HepG2 (cell line): ENCODE measurements around the gene C5AR2. TPM values are rescaled to one million over a fixed set of nuclear protein-coding genes. Genes with fewer than 3 reads are reported as not detected.

Source experiments
- CREB1 ChIP-seq, 2 experiments: fragments of 450-650 bp in 1 of 2; IDR thresholded peaks; 2 replicates each; pipeline ENCODE4 v1.6.1; 2016 to 2017; ENCODE audit warnings: control low read depth in 1 of 2, mild to moderate bottlenecking in 1 of 2, missing compliant biosample characterization in 1 of 2, missing genetic modification characterization in 1 of 2
- HCFC1 ChIP-seq: fragments of 150-350 bp; IDR thresholded peaks from 2 replicates; pipeline ENCODE4 v1.6.1; 2014; ENCODE audit warnings: low read depth, low read length
- KAT2B ChIP-seq: fragments of 150-350 bp; IDR thresholded peaks from 2 replicates; pipeline ENCODE4 v1.6.1; 2014; ENCODE audit warnings: low read depth, low read length, borderline replicate concordance
- MAFF ChIP-seq: IDR thresholded peaks from 2 replicates; pipeline ENCODE4 v1.6.1; 2011; ENCODE audit warnings: low read depth, low read length, improper control_type of control experiment
- NFE2L1 ChIP-seq: sonication (generic); formaldehyde crosslinking; IDR thresholded peaks from 2 replicates; pipeline ENCODE4 v1.4.0; 2020; ENCODE audit warnings: missing genetic modification reagents, mild to moderate bottlenecking, borderline replicate concordance
- NFYB ChIP-seq: sonication (generic); formaldehyde crosslinking; IDR thresholded peaks from 2 replicates; pipeline ENCODE4 v1.4.0; 2020; ENCODE audit warnings: missing genetic modification reagents
- PHF5A ChIP-seq: IDR thresholded peaks from one replicate; pipeline ENCODE4 v1.6.1; 2018; ENCODE audit warnings: low read depth, missing genetic modification reagents; ENCODE audit not compliant: unreplicated experiment
- PLRG1 ChIP-seq: fragments of 450-650 bp; conservative IDR thresholded peaks from 2 replicates; pipeline ENCODE4 v1.6.1; 2016
- POLR2A ChIP-seq, 2 experiments: IDR thresholded peaks; 2 replicates each; pipeline ENCODE4 v1.6.1; 2011; ENCODE audit warnings: low read depth in 2 of 2, low read length in 2 of 2, mild to moderate bottlenecking in 1 of 2, moderate library complexity in 1 of 2; ENCODE audit not compliant: insufficient read depth in 1 of 2
- RAD21 ChIP-seq: fragments of 450-650 bp; formaldehyde crosslinking; IDR thresholded peaks from 2 replicates; pipeline ENCODE4 v1.5.0; 2020; ENCODE audit warnings: mild to moderate bottlenecking
- RAD51 ChIP-seq: fragments of 450-650 bp; IDR thresholded peaks from 2 replicates; pipeline ENCODE4 v1.6.1; 2016; ENCODE audit warnings: borderline replicate concordance
- RBAK ChIP-seq: sonication (generic); formaldehyde crosslinking; IDR thresholded peaks from 2 replicates; pipeline ENCODE4 v1.5.1; 2020; ENCODE audit warnings: mild to moderate bottlenecking, missing genetic modification reagents
- SAP130 ChIP-seq: IDR thresholded peaks from 2 replicates; pipeline ENCODE4 v1.6.1; 2016; ENCODE audit warnings: low read depth
- SATB2 ChIP-seq: sonication (generic); formaldehyde crosslinking; IDR thresholded peaks from 2 replicates; pipeline ENCODE4 v1.5.0; 2020; ENCODE audit warnings: missing genetic modification reagents
- SMAD9 ChIP-seq: sonication (generic); formaldehyde crosslinking; IDR thresholded peaks from 2 replicates; pipeline ENCODE4 v1.5.1; 2020; ENCODE audit warnings: mild to moderate bottlenecking, missing genetic modification reagents
- SPEN ChIP-seq: sonication (generic); formaldehyde crosslinking; IDR thresholded peaks from 2 replicates; pipeline ENCODE4 v1.5.1; 2020; ENCODE audit warnings: low read depth, mild to moderate bottlenecking, missing genetic modification reagents
- SRF ChIP-seq: IDR thresholded peaks from 2 replicates; pipeline ENCODE4 v1.6.1; 2011; ENCODE audit warnings: mild to moderate bottlenecking, low read depth, low read length, moderate library complexity
- ZFAT ChIP-seq: sonication (generic); formaldehyde crosslinking; conservative IDR thresholded peaks from 2 replicates; pipeline ENCODE4 v1.8.1; 2023; ENCODE audit warnings: missing genetic modification reagents, inconsistent platforms
- ZKSCAN8 ChIP-seq: IDR thresholded peaks from 2 replicates; pipeline ENCODE4 v1.6.1; 2016; ENCODE audit warnings: borderline replicate concordance, missing genetic modification reagents, missing compliant biosample characterization
- ZNF501 ChIP-seq: sonication (generic); formaldehyde crosslinking; IDR thresholded peaks from 2 replicates; pipeline ENCODE4 v1.5.1; 2020; ENCODE audit warnings: mild to moderate bottlenecking, moderate library complexity, missing genetic modification reagents
- ZNF563 ChIP-seq: sonication (generic); formaldehyde crosslinking; IDR thresholded peaks from 2 replicates; pipeline ENCODE4 v1.8.0; 2022; ENCODE audit warnings: mild to moderate bottlenecking, moderate library complexity, missing genetic modification reagents
- ZNF749 ChIP-seq: sonication (generic); formaldehyde crosslinking; IDR thresholded peaks from 2 replicates; pipeline ENCODE4 v1.8.0; 2022; ENCODE audit warnings: mild to moderate bottlenecking, missing genetic modification reagents, moderate library complexity, borderline replicate concordance
- ZNF781 ChIP-seq: sonication (generic); formaldehyde crosslinking; IDR thresholded peaks from 2 replicates; pipeline ENCODE4 v1.5.1; 2020; ENCODE audit warnings: borderline replicate concordance, mild to moderate bottlenecking, missing genetic modification reagents; ENCODE audit errors: not compliant biosample characterization
- ZSCAN29 ChIP-seq: sonication (generic); formaldehyde crosslinking; conservative IDR thresholded peaks from 2 replicates; pipeline ENCODE4 v1.4.0; 2020; ENCODE audit warnings: mild to moderate bottlenecking, missing genetic modification reagents
- polyA plus RNA-seq, 8 experiments: library from polyadenylated mRNA; depleted of rRNA in 3 of 8; stranded (reverse) in 7 of 8; unstranded in 1 of 8; fragments of >200 nt; fragmentation: Illumina TruSeq in 4 of 8; extraction: Trizol in 4 of 8; gene quantifications; 2 replicates each; pipeline versions ENCODE4 v1.2.1 to v1.2.3, GENCODE V29; 2011 to 2016; ENCODE audit warnings: low read depth in 4 of 8, missing spikeins in 1 of 8, mixed read lengths in 1 of 8; ENCODE audit not compliant: insufficient read depth in 1 of 8
- total RNA-seq, 5 experiments: library from RNA; depleted of rRNA; stranded (reverse); fragments of >200 nt; fragmentation: Illumina TruSeq; extraction: Trizol; gene quantifications; 2 replicates each; pipeline ENCODE4 v1.2.3, GENCODE V29; 2016; ENCODE audit warnings: low read depth in 1 of 5
- TF ChIP-seq, protein P1 (sequence below): sonication (generic); formaldehyde crosslinking; IDR thresholded peaks from 2 replicates; pipeline ENCODE4 v1.4.0; 2020; ENCODE audit warnings: mild to moderate bottlenecking, missing genetic modification reagents
- TF ChIP-seq, protein P2 (sequence below): sonication (generic); formaldehyde crosslinking; IDR thresholded peaks from 2 replicates; pipeline ENCODE4 v1.4.0; 2020; ENCODE audit warnings: low read depth, mild to moderate bottlenecking, missing genetic modification reagents
- TF ChIP-seq, protein P3 (sequence below), 2 experiments: sonication (generic) in 1 of 2; formaldehyde crosslinking in 1 of 2; IDR thresholded peaks; 2 replicates each; pipeline versions ENCODE4 v1.4.0 to v1.6.1; 2018 to 2020; ENCODE audit warnings: missing genetic modification reagents in 2 of 2, borderline replicate concordance in 1 of 2, low read depth in 1 of 2, mild to moderate bottlenecking in 1 of 2, missing biosample characterization in 1 of 2
- TF ChIP-seq, protein P4 (sequence below): sonication (generic); formaldehyde crosslinking; IDR thresholded peaks from 2 replicates; pipeline ENCODE4 v1.8.0; 2022; ENCODE audit warnings: mild to moderate bottlenecking, missing genetic modification reagents, moderate library complexity
- TF ChIP-seq, protein P5 (sequence below): sonication (generic); formaldehyde crosslinking; IDR thresholded peaks from 2 replicates; pipeline ENCODE4 v1.8.0; 2022; ENCODE audit warnings: mild to moderate bottlenecking, missing genetic modification reagents, moderate library complexity

C5AR2 gene
- total and polyA plus RNA-seq, 2 of the 13 experiments (the other 11 are each of a cell fraction or from before 2014, with no cell fraction given), result 0.09 to 0.24 TPM

DNA sequence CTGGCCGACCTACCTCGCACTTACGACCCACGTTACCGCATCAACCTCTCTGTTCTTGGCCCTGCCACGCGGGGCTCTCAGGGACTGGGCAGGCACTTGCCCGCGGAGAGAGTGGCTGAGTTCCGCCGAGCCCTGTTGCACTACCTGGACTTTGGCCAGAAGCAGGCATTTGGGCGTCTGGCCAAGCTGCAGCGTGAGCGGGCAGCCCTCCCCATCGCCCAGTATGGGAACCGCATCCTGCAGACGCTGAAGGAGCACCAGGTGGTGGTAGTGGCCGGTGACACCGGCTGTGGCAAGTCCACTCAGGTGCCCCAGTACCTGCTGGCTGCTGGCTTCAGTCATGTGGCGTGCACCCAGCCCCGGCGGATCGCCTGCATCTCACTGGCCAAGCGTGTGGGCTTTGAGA, 21.3 kb downstream of the C5AR2 start (continued):
- TF ChIP-seq RAD51 (no peak), SATB2 (CRISPR knock-in tag) (no peak), SRF (no peak), CREB1 (IDR thresholded peaks at IDR 0.05) (no peak), CREB1 (CRISPR knock-in tag; IDR thresholded peaks at IDR 0.05) (no peak), ZNF749 (CRISPR knock-in tag) (no peak), POLR2A (IDR thresholded peaks at IDR 0.05; ENCODE audit: insufficient read depth in 1 of 2, low read depth in 2 of 2, low read length in 2 of 2) (no peak), ZKSCAN8 (CRISPR knock-in tag) (no peak), ZNF501 (CRISPR knock-in tag) (peak; percentile 80), NFYB (CRISPR knock-in tag) (no peak), NFE2L1 (no peak), RBAK (no peak), ZFAT (CRISPR knock-in tag) (no peak), RAD21 (CRISPR knock-in tag) (peak; percentile 46), SPEN (peak; percentile 82; the same call in 1 of the 2 replicates), ZNF781 (CRISPR knock-in tag) (no peak), SAP130 (peak; percentile 80), SMAD9 (CRISPR knock-in tag) (no peak), KAT2B (no peak), ZNF563 (CRISPR knock-in tag) (no peak), ZSCAN29 (CRISPR knock-in tag) (no peak), MAFF (no peak), HCFC1 (no peak), PHF5A (CRISPR knock-in tag) (no peak), PLRG1 (no peak)
- TF ChIP-seq, protein P1, sequence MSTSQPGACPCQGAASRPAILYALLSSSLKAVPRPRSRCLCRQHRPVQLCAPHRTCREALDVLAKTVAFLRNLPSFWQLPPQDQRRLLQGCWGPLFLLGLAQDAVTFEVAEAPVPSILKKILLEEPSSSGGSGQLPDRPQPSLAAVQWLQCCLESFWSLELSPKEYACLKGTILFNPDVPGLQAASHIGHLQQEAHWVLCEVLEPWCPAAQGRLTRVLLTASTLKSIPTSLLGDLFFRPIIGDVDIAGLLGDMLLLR, result no peak
- TF ChIP-seq, protein P2, sequence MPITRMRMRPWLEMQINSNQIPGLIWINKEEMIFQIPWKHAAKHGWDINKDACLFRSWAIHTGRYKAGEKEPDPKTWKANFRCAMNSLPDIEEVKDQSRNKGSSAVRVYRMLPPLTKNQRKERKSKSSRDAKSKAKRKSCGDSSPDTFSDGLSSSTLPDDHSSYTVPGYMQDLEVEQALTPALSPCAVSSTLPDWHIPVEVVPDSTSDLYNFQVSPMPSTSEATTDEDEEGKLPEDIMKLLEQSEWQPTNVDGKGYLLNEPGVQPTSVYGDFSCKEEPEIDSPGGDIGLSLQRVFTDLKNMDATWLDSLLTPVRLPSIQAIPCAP (CRISPR knock-in tag), result no peak
- TF ChIP-seq, protein P3, sequence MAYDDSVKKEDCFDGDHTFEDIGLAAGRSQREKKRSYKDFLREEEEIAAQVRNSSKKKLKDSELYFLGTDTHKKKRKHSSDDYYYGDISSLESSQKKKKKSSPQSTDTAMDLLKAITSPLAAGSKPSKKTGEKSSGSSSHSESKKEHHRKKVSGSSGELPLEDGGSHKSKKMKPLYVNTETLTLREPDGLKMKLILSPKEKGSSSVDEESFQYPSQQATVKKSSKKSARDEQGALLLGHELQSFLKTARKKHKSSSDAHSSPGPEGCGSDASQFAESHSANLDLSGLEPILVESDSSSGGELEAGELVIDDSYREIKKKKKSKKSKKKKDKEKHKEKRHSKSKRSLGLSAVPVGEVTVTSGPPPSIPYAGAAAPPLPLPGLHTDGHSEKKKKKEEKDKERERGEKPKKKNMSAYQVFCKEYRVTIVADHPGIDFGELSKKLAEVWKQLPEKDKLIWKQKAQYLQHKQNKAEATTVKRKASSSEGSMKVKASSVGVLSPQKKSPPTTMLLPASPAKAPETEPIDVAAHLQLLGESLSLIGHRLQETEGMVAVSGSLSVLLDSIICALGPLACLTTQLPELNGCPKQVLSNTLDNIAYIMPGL (CRISPR knock-in tag; IDR thresholded peaks at IDR 0.05; ENCODE audit: borderline replicate concordance in 1 of 2, low read depth in 1 of 2), result peak in 1 of 2 experiments; percentile 55; a peak in 1 of 4 replicates
- TF ChIP-seq, protein P4, sequence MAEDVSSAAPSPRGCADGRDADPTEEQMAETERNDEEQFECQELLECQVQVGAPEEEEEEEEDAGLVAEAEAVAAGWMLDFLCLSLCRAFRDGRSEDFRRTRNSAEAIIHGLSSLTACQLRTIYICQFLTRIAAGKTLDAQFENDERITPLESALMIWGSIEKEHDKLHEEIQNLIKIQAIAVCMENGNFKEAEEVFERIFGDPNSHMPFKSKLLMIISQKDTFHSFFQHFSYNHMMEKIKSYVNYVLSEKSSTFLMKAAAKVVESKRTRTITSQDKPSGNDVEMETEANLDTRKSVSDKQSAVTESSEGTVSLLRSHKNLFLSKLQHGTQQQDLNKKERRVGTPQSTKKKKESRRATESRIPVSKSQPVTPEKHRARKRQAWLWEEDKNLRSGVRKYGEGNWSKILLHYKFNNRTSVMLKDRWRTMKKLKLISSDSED (CRISPR knock-in tag), result no peak
- TF ChIP-seq, protein P5, sequence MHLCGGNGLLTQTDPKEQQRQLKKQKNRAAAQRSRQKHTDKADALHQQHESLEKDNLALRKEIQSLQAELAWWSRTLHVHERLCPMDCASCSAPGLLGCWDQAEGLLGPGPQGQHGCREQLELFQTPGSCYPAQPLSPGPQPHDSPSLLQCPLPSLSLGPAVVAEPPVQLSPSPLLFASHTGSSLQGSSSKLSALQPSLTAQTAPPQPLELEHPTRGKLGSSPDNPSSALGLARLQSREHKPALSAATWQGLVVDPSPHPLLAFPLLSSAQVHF (CRISPR knock-in tag), result no peak
